HL-60 (cell line): ENCODE data around the gene LRRC17.

Source experiments
- GABPA ChIP-seq: IDR thresholded peaks from 2 replicates; pipeline ENCODE4 v1.6.1; 2012; ENCODE audit warnings: low read depth
- POLR2AphosphoS5 ChIP-seq: IDR thresholded peaks from 2 replicates; pipeline ENCODE4 v1.6.1; 2012; ENCODE audit warnings: low read depth
- SPI1 ChIP-seq: IDR thresholded peaks from 2 replicates; pipeline ENCODE4 v1.6.1; 2012; ENCODE audit warnings: low read depth, mild to moderate bottlenecking, borderline replicate concordance
- TF ChIP-seq, protein P1 (sequence below): IDR thresholded peaks from one replicate; pipeline ENCODE4 v1.5.1; 2011; ENCODE audit warnings: low read length, control low read depth, inconsistent platforms; ENCODE audit not compliant: insufficient read depth

DNA sequence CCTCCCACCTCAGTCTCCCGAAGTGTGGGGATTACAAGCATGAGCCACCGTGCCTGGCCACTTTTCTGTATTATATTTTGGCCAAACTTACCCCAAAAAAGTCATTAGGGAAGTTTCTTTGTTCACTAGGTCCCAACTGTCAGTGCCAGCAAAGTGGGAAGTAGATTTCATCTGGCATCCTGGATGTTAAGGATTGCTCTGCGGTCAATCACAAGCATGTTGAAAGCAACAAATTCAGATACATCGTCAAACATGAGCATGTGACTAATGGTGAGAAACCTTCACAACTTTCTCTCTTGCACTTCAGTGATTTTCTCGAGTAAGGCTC lies 14.3 kb upstream of the LRRC17 start:
- TF ChIP-seq, protein P1, sequence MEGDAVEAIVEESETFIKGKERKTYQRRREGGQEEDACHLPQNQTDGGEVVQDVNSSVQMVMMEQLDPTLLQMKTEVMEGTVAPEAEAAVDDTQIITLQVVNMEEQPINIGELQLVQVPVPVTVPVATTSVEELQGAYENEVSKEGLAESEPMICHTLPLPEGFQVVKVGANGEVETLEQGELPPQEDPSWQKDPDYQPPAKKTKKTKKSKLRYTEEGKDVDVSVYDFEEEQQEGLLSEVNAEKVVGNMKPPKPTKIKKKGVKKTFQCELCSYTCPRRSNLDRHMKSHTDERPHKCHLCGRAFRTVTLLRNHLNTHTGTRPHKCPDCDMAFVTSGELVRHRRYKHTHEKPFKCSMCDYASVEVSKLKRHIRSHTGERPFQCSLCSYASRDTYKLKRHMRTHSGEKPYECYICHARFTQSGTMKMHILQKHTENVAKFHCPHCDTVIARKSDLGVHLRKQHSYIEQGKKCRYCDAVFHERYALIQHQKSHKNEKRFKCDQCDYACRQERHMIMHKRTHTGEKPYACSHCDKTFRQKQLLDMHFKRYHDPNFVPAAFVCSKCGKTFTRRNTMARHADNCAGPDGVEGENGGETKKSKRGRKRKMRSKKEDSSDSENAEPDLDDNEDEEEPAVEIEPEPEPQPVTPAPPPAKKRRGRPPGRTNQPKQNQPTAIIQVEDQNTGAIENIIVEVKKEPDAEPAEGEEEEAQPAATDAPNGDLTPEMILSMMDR = no peak
- TF ChIP-seq POLR2AphosphoS5 (peak; percentile 66), GABPA (no peak), SPI1 (peak; percentile 8; the same call in 1 of the 2 replicates)
